Spleen (tissue), 11 donors: ENCODE results near the gene INS. TPM values are rescaled to one million over a fixed set of nuclear protein-coding genes. Genes with fewer than 3 reads are reported as not detected.

Experiments used
- DNase-seq: peaks from one replicate; pipeline ENCODE4 v3.0.0-alpha.2; 2020
- H3K27ac ChIP-seq, 8 donors: fragments of 200-600 bp; sonication (generic) in 7 of 8; 1 replicate in 4 of 8; 2 replicates in 4 of 8; pipeline versions ENCODE4 v1.5.0 to v1.8.0; 2016 to 2021; ENCODE audit warnings: inconsistent platforms in 4 of 8, mild to moderate bottlenecking in 4 of 8, moderate library complexity in 1 of 8
- H3K27me3 ChIP-seq, 7 donors: fragments of 200-600 bp; sonication (generic) in 6 of 7; replicated peaks in 1 of 7; 1 replicate in 4 of 7; 2 replicates in 3 of 7; pipeline versions ENCODE4 v1.5.0 to v1.8.0; 2016 to 2021; ENCODE audit warnings: inconsistent platforms in 3 of 7, mild to moderate bottlenecking in 1 of 7
- H3K36me3 ChIP-seq, 6 donors: fragments of 200-600 bp; sonication (generic) in 5 of 6; 1 replicate in 4 of 6; 2 replicates in 2 of 6; pipeline versions ENCODE4 v1.5.0 to v1.8.0; 2016 to 2021; ENCODE audit warnings: inconsistent platforms in 2 of 6
- H3K4me1 ChIP-seq, 6 donors: fragments of 200-600 bp; sonication (generic) in 5 of 6; 1 replicate in 3 of 6; 2 replicates in 3 of 6; pipeline versions ENCODE4 v1.5.0 to v1.8.0; 2016 to 2021; ENCODE audit warnings: inconsistent platforms in 3 of 6
- H3K4me3 ChIP-seq, 8 donors: fragments of 200-600 bp; sonication (generic) in 7 of 8; 1 replicate in 4 of 8; 2 replicates in 4 of 8; pipeline versions ENCODE4 v1.5.0 to v1.8.0; 2016 to 2021; ENCODE audit warnings: inconsistent platforms in 4 of 8, mild to moderate bottlenecking in 4 of 8, moderate library complexity in 2 of 8
- H3K9me3 ChIP-seq, 8 donors: fragments of 200-600 bp; sonication (generic) in 7 of 8; 1 replicate in 4 of 8; 2 replicates in 4 of 8; pipeline versions ENCODE4 v1.5.0 to v1.8.0; 2016 to 2021; ENCODE audit warnings: inconsistent platforms in 4 of 8
- CTCF ChIP-seq, 11 experiments: fragments of 200-600 bp in 7 of 11; fragments of 450-650 bp in 4 of 11; sonication (generic) in 4 of 11; IDR thresholded peaks in 8 of 11; conservative IDR thresholded peaks in 3 of 11; 1 replicate in 7 of 11; 2 replicates in 4 of 11; pipeline versions ENCODE4 v1.4.0 to v1.8.0; 2016 to 2021; ENCODE audit warnings: antibody characterized with exemption in 11 of 11, inconsistent platforms in 4 of 11, mild to moderate bottlenecking in 1 of 11
- POLR2A ChIP-seq, 3 donors: fragments of 450-650 bp; IDR thresholded peaks; one replicate each; pipeline ENCODE4 v1.5.1; 2017; ENCODE audit warnings: antibody characterized with exemption in 3 of 3, mild to moderate bottlenecking in 1 of 3
- POLR2AphosphoS5 ChIP-seq, 3 donors: sonication (generic); formaldehyde crosslinking; IDR thresholded peaks; one replicate each; pipeline ENCODE4 v1.5.1; 2017; ENCODE audit warnings: antibody characterized with exemption in 3 of 3
- WGBS, 5 donors: extraction: QIAGEN DNeasy Blood & Tissue Kit in 3 of 5; methylation state at CpG; one replicate each; pipeline versions ENCODE4 v1.1.5 to v1.1.7; 2013 to 2018; 5-methylcytosine and 5-hydroxymethylcytosine counted together
- intact Hi-C: fragments of 100-400 bp; cut with DNase I; formaldehyde crosslinking; loops from one replicate; pipeline ENCODE4 v1.15.0; 2023; ENCODE audit warnings: low total_unique reads
- polyA plus RNA-seq, 3 donors: library from polyadenylated mRNA; stranded (reverse); fragments of 200-250 nt; gene quantifications; one replicate each; pipeline ENCODE4 v1.2.1, GENCODE V29; 2013
- total RNA-seq, 7 donors: library from RNA; depleted of rRNA in 3 of 7; stranded (reverse); fragments of >200 nt in 3 of 7; fragmentation: NEBNext Ultra II Directional in 4 of 7; extraction: Animal tissue kit (Norgen Biotek cat#: 25700) in 4 of 7; gene quantifications; one replicate each; pipeline versions ENCODE4 v1.1.0 to v1.2.1, GENCODE V29; 2016 to 2021
- donor health status: healthy with polysubstance abuse.
- donor health status: DM: no; HTN: no; CAD: no; lungs with moderate emphysema.
- donor health status: DM: no; HTN: no; CAD: no.
- donor health status: Bipolar disorder and iron deficiency.
- donor health status: healthy.
- donor health status: DM: no; HTN: no; CAD: no.
- donor health status: DM: yes; HTN: yes; CAD: no.

Gene INS
- total and polyA plus RNA-seq, 10 donors, result 1.3 to 2.4 (median 1.5) TPM; not detected in 5

DNA sequence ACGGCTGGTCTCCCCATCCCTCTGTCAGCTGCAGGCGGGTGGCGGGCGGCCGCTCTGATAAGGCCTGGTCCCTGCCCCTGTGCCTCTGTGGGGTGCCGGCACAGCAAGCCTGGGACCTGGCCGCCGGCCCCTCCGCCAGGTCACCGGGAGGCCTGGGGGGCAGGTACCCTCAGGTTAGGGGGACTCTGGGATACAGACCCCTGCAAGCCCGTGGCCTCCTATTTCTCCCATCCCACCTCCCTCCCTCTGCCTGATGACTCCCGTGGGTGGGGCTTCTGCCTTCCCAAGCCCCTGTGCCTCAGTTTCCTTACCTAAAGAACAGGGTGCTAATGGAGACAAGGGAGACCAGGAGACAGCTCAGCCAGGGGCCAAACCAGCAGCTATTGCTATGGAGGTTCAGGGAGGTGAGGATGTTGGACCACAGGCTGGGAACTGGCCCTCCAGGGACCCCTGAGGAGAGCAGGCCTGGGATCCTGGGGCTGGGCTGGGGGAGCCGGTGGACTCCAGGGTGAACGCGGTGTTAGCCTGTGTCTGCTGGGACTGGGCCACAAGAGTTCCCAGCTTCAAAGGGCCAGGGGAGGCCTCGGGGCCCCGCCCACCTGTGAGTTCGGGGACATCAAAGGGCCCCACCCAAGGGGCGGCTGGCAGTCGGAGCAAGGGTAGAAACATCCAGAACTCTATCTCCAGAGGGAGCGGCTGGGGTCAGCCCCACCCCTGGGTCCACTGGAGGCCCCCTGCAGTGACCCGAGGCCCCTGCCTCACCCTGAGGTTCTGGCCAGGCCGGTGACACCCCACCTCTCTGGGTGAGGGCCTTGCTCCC lies 42.6 kb upstream of the INS start:
- Histone ChIP-seq H3K27me3 (peaks cover 0 to 13% (median 0%) of the 10 kb centered on the region in 7 donors), H3K9me3 (peaks cover 0 to 10% (median 0%) of the 10 kb centered on the region in 8 donors), H3K4me1 (no peaks in the 10 kb centered on the region), H3K36me3 (no peaks in the 10 kb centered on the region), H3K27ac (no peak overlapping the region), H3K4me3 (no peak overlapping the region)
- 87 to 96% (median 87%) methylated on average over 14 to 23 of the region's 23 CpGs for WGBS, 5 donors
- no peak for TF ChIP-seq POLR2AphosphoS5 (IDR thresholded peaks at IDR 0.05)
- no peak for TF ChIP-seq POLR2A (IDR thresholded peaks at IDR 0.05)
- TF ChIP-seq CTCF (IDR thresholded peaks at IDR 0.05 in 8 of 11, conservative IDR thresholded peaks at IDR 0.05 in 3 of 11), result no peak
- intact Hi-C loops, result no loop called here
- DNase-seq, result peak; percentile 61

GRCh38 chr11:2202900-2203439 lies 42.0 kb upstream of the INS start:
- Histone ChIP-seq H3K9me3 (peaks cover 0 to 10% (median 0%) of the 10 kb centered on the region in 8 donors), H3K4me1 (no peaks in the 10 kb centered on the region), H3K4me3 (no peak overlapping the region), H3K27ac (no peak overlapping the region), H3K36me3 (no peaks in the 10 kb centered on the region), H3K27me3 (peaks cover 0 to 7% (median 0%) of the 10 kb centered on the region in 7 donors)
- intact Hi-C loops, result no loop called here
- 70 to 92% (median 81%) methylated on average over 8 to 10 of the region's 10 CpGs for WGBS, 5 donors
- TF ChIP-seq CTCF (IDR thresholded peaks at IDR 0.05 in 8 of 11, conservative IDR thresholded peaks at IDR 0.05 in 3 of 11) (no peak), POLR2AphosphoS5 (IDR thresholded peaks at IDR 0.05) (no peak), POLR2A (IDR thresholded peaks at IDR 0.05) (no peak)
- DNase-seq, result no peak

- WGBS, 5 donors, result 60 to 64% (median 61%) methylated on average over 15 to 29 of the region's 29 CpGs
- H3K36me3 ChIP-seq, result no peaks in the 10 kb centered on the region
- peaks cover 0 to 9% (median 0%) of the 10 kb centered on the region in 8 donors for H3K9me3 ChIP-seq
- peak; percentile 65 for DNase-seq
- no peak overlapping the region for H3K27ac ChIP-seq
- no peak overlapping the region for H3K4me3 ChIP-seq
- intact Hi-C loops, result no loop called here
- H3K27me3 ChIP-seq, result peaks cover 0 to 5% (median 0%) of the 10 kb centered on the region in 7 donors
- no peak for TF ChIP-seq POLR2AphosphoS5 (IDR thresholded peaks at IDR 0.05)
- peaks cover 0 to 3% (median 0%) of the 10 kb centered on the region in 6 donors for H3K4me1 ChIP-seq
Observed at GRCh38 chr11:2202071-2202899, 41.3 kb upstream of the INS start.

GRCh38 chr11:2201542-2201941 lies 40.5 kb upstream of the INS start:
- intact Hi-C loops, result no loop called here
- peaks cover 0 to 6% (median 0%) of the 10 kb centered on the region in 8 donors for H3K9me3 ChIP-seq
- WGBS, 5 donors, result 46 to 92% (median 73%) methylated on average over 2 of the region's 2 CpGs
- no peak overlapping the region for H3K27ac ChIP-seq
- no peak overlapping the region for H3K4me3 ChIP-seq
- peaks cover 0 to 8% (median 0%) of the 10 kb centered on the region in 6 donors for H3K4me1 ChIP-seq
- no peak for DNase-seq
- H3K36me3 ChIP-seq, result no peaks in the 10 kb centered on the region
- peaks cover 0 to 5% (median 0%) of the 10 kb centered on the region in 7 donors for H3K27me3 ChIP-seq
- TF ChIP-seq POLR2AphosphoS5 (IDR thresholded peaks at IDR 0.05) (no peak), POLR2A (IDR thresholded peaks at IDR 0.05) (no peak), CTCF (IDR thresholded peaks at IDR 0.05 in 8 of 11, conservative IDR thresholded peaks at IDR 0.05 in 3 of 11) (no peak)
